ENCODE results near the gene TCEAL4.

Gene TCEAL4

GRCh38 chrX:103613362-103613890 lies 28.1 kb downstream of the TCEAL4 start:
- TF ChIP-seq CTCF (IDR thresholded peaks at IDR 0.05): no peak

GRCh38 chrX:103614999-103615398 lies 29.7 kb downstream of the TCEAL4 start:
- Histone ChIP-seq H3K36me3 (no peaks in the 10 kb centered on the region), H3K27ac (no peak overlapping the region), H3K9me3 (no peaks in the 10 kb centered on the region), H3K4me1 (ENCODE audit: control insufficient read depth in 1 of 2, insufficient read depth in 1 of 2, low read depth in 1 of 2, low read length in 1 of 2) (no peaks in the 10 kb centered on the region), H3K27me3 (no peaks in the 10 kb centered on the region), H3K4me3 (ENCODE audit: low read depth in 1 of 2, low read length in 1 of 2) (no peak overlapping the region)
- no peak for TF ChIP-seq CTCF (IDR thresholded peaks at IDR 0.05)

More at GRCh38 chrX:103613362-103613890, 28.1 kb downstream of the TCEAL4 start:
- Histone ChIP-seq H3K9me3 (no peaks in the 10 kb centered on the region), H3K27ac (no peak overlapping the region), H3K27me3 (no peaks in the 10 kb centered on the region), H3K4me3 (ENCODE audit: low read depth in 1 of 2, low read length in 1 of 2) (no peak overlapping the region), H3K4me1 (ENCODE audit: control insufficient read depth in 1 of 2, insufficient read depth in 1 of 2, low read depth in 1 of 2, low read length in 1 of 2) (peaks cover 0 to 3% of the 10 kb centered on the region in 2 experiments), H3K36me3 (no peaks in the 10 kb centered on the region)

- Histone ChIP-seq H3K4me3 (ENCODE audit: low read depth in 1 of 2, low read length in 1 of 2) (no peak overlapping the region), H3K4me1 (ENCODE audit: control insufficient read depth in 1 of 2, insufficient read depth in 1 of 2, low read depth in 1 of 2, low read length in 1 of 2) (no peaks in the 10 kb centered on the region), H3K36me3 (no peaks in the 10 kb centered on the region), H3K27ac (no peak overlapping the region), H3K9me3 (no peaks in the 10 kb centered on the region), H3K27me3 (no peaks in the 10 kb centered on the region)
- no peak for TF ChIP-seq CTCF (IDR thresholded peaks at IDR 0.05)
Measured at GRCh38 chrX:103615781-103616371, 30.6 kb downstream of the TCEAL4 start.

GRCh38 chrX:103616676-103617186 lies 31.4 kb downstream of the TCEAL4 start:
- no peak for TF ChIP-seq CTCF (IDR thresholded peaks at IDR 0.05)
- Histone ChIP-seq H3K9me3 (no peaks in the 10 kb centered on the region), H3K4me1 (ENCODE audit: control insufficient read depth in 1 of 2, insufficient read depth in 1 of 2, low read depth in 1 of 2, low read length in 1 of 2) (no peaks in the 10 kb centered on the region), H3K4me3 (ENCODE audit: low read depth in 1 of 2, low read length in 1 of 2) (no peak overlapping the region), H3K27ac (no peak overlapping the region), H3K36me3 (no peaks in the 10 kb centered on the region), H3K27me3 (no peaks in the 10 kb centered on the region)

- H3K4me3 ChIP-seq (ENCODE audit: low read depth in 1 of 2, low read length in 1 of 2): no peak overlapping the region
- no peaks in the 10 kb centered on the region for H3K27me3 ChIP-seq
- H3K4me1 ChIP-seq (ENCODE audit: control insufficient read depth in 1 of 2, insufficient read depth in 1 of 2, low read depth in 1 of 2, low read length in 1 of 2): no peaks in the 10 kb centered on the region
- H3K27ac ChIP-seq: no peak overlapping the region
- H3K9me3 ChIP-seq: no peaks in the 10 kb centered on the region
- no peaks in the 10 kb centered on the region for H3K36me3 ChIP-seq
- no peak for TF ChIP-seq CTCF (IDR thresholded peaks at IDR 0.05)
Measured at GRCh38 chrX:103624111-103624510, 38.8 kb downstream of the TCEAL4 start.
